Glutamatergic neuron (in vitro differentiated cells): ENCODE data around the gene SLC25A29. TPM values are rescaled to one million over a fixed set of nuclear protein-coding genes. Genes with fewer than 3 reads are reported as not detected.

ENCODE experiments used
- DNase-seq: peaks from one replicate; pipeline ENCODE4 v3.0.0; 2022
- H3K27ac Mint-ChIP-seq: one replicate; pipeline ENCODE4 v1.8.0; 2020; ENCODE audit warnings: mild to moderate bottlenecking, mixed read lengths, inconsistent platforms; ENCODE audit not compliant: unreplicated experiment
- H3K27me3 Mint-ChIP-seq: one replicate; pipeline ENCODE4 v1.8.0; 2020; ENCODE audit warnings: mild to moderate bottlenecking, moderate library complexity, mixed read lengths, inconsistent platforms; ENCODE audit not compliant: unreplicated experiment
- H3K36me3 Mint-ChIP-seq: one replicate; pipeline ENCODE4 v1.8.0; 2020; ENCODE audit warnings: mild to moderate bottlenecking, mixed read lengths, inconsistent platforms; ENCODE audit not compliant: unreplicated experiment
- H3K4me1 Mint-ChIP-seq: one replicate; pipeline ENCODE4 v1.8.0; 2020; ENCODE audit warnings: mild to moderate bottlenecking, low read depth, mixed read lengths, inconsistent platforms; ENCODE audit not compliant: unreplicated experiment
- H3K4me3 Mint-ChIP-seq: one replicate; pipeline ENCODE4 v1.8.0; 2020; ENCODE audit warnings: mild to moderate bottlenecking, mixed read lengths, inconsistent platforms; ENCODE audit not compliant: unreplicated experiment
- H3K9me3 Mint-ChIP-seq: one replicate; pipeline ENCODE4 v1.8.0; 2020; ENCODE audit warnings: mild to moderate bottlenecking, moderate library complexity, mixed read lengths, inconsistent platforms; ENCODE audit not compliant: unreplicated experiment
- CTCF ChIP-seq: fragments of 200-600 bp; sonication (generic); IDR thresholded peaks from one replicate; pipeline ENCODE4 v1.5.0; 2021; ENCODE audit not compliant: partially characterized antibody, unreplicated experiment
- total RNA-seq: library from RNA; stranded (reverse); fragmentation: NEBNext Ultra II Directional; extraction: Animal tissue kit (Norgen Biotek cat#: 25700); gene quantifications from one replicate; pipeline ENCODE4 v1.2.1, GENCODE V29; 2021; ENCODE audit not compliant: unreplicated experiment

Gene SLC25A29
- total RNA-seq, 1 donor from 2014 or later = 409 TPM

- H3K4me3 Mint-ChIP-seq = no peak overlapping the region
- no peaks in the 10 kb centered on the region for H3K36me3 Mint-ChIP-seq
- peaks cover 11% of the 10 kb centered on the region for H3K27me3 Mint-ChIP-seq
- peaks cover 19% of the 10 kb centered on the region for H3K4me1 Mint-ChIP-seq
- H3K9me3 Mint-ChIP-seq = peaks cover 11% of the 10 kb centered on the region
- DNase-seq = peak; percentile 4
- no peak for TF ChIP-seq CTCF
- H3K27ac Mint-ChIP-seq = peak overlapping the region; percentile 17
Measured at GRCh38 chr14:100295376-100296105, 10.7 kb downstream of the SLC25A29 start.

GRCh38 chr14:100294963-100295330 is 11.3 kb downstream of the SLC25A29 start:
- DNase-seq = no peak
- Mint-ChIP-seq H3K9me3 (peaks cover 11% of the 10 kb centered on the region), H3K4me3 (no peak overlapping the region), H3K27ac (no peak overlapping the region), H3K27me3 (peaks cover 12% of the 10 kb centered on the region), H3K4me1 (peaks cover 23% of the 10 kb centered on the region), H3K36me3 (no peaks in the 10 kb centered on the region)
- TF ChIP-seq CTCF = no peak

- Mint-ChIP-seq H3K36me3 (no peaks in the 10 kb centered on the region), H3K4me1 (peaks cover 19% of the 10 kb centered on the region), H3K27ac (no peak overlapping the region), H3K9me3 (peaks cover 6% of the 10 kb centered on the region), H3K4me3 (no peak overlapping the region), H3K27me3 (peaks cover 8% of the 10 kb centered on the region)
- no peak for TF ChIP-seq CTCF
- DNase-seq = peak; percentile 19
Measured at GRCh38 chr14:100294213-100294962, 11.9 kb downstream of the SLC25A29 start.

- Mint-ChIP-seq H3K9me3 (peaks cover 5% of the 10 kb centered on the region), H3K4me3 (no peak overlapping the region), H3K27me3 (peaks cover 9% of the 10 kb centered on the region), H3K4me1 (peaks cover 19% of the 10 kb centered on the region), H3K27ac (no peak overlapping the region), H3K36me3 (no peaks in the 10 kb centered on the region)
- TF ChIP-seq CTCF = no peak
- DNase-seq = no peak
Measured at GRCh38 chr14:100293497-100294212, 12.6 kb downstream of the SLC25A29 start.
